Ascending aorta (tissue), 2 donors: ENCODE data around the gene S100A10. TPM values are rescaled to one million over a fixed set of nuclear protein-coding genes. Genes with fewer than 3 reads are reported as not detected.
A peak's percentile ranks its signal among the peaks of the same experiment; 100 is the strongest.

Source experiments
- DNase-seq, 2 donors: peaks; one replicate each; pipeline ENCODE4 v3.0.0-alpha.2; 2019; ENCODE audit warnings: low spot score in 2 of 2
- H3K27ac ChIP-seq, 2 donors: fragments of 200-600 bp; sonication (generic); one replicate each; pipeline ENCODE4 v1.5.1; 2016 to 2017; ENCODE audit warnings: mild to moderate bottlenecking in 1 of 2
- H3K27me3 ChIP-seq: fragments of 200-600 bp; sonication (generic); one replicate; pipeline ENCODE4 v1.5.1; 2017
- H3K36me3 ChIP-seq, 2 donors: fragments of 200-600 bp; sonication (generic); one replicate each; pipeline ENCODE4 v1.5.1; 2016
- H3K4me1 ChIP-seq, 2 donors: fragments of 200-600 bp; sonication (generic); one replicate each; pipeline ENCODE4 v1.5.1; 2016 to 2017; ENCODE audit warnings: mild to moderate bottlenecking in 1 of 2
- H3K4me3 ChIP-seq, 2 donors: fragments of 200-600 bp; sonication (generic); one replicate each; pipeline ENCODE4 v1.5.1; 2016 to 2017; ENCODE audit warnings: mild to moderate bottlenecking in 1 of 2
- H3K9me3 ChIP-seq, 2 donors: fragments of 200-600 bp; sonication (generic); one replicate each; pipeline ENCODE4 v1.5.1; 2016
- CTCF ChIP-seq, 3 experiments: fragments of 200-600 bp in 2 of 3; fragments of 450-650 bp in 1 of 3; sonication (generic) in 2 of 3; IDR thresholded peaks; one replicate each; pipeline ENCODE4 v1.5.1; 2016 to 2019; ENCODE audit warnings: antibody characterized with exemption in 3 of 3, mild to moderate bottlenecking in 1 of 3, moderate library complexity in 1 of 3
- intact Hi-C: fragments of 100-400 bp; cut with DNase I; formaldehyde crosslinking; loops from one replicate; pipeline ENCODE4 v1.15.1; 2023
- total RNA-seq: library from RNA; depleted of rRNA; stranded (reverse); fragments of >200 nt; gene quantifications from one replicate; pipeline ENCODE4 v1.1.0, GENCODE V29; 2016

The S100A10 gene
- total RNA-seq, 1 donor from 2014 or later = 25.8 TPM

- intact Hi-C loops = loop anchor here (1.0 kb wide), 2 partner anchors 36 to 68 kb away; no protein-coding TSS in a partner anchor
These were observed 8.2 kb upstream of the S100A10 start for GRCh38 chr1:152001631-152002584.

GRCh38 chr1:152000964-152001630, 7.4 kb upstream of the S100A10 start:
- no peaks in the 10 kb centered on the region for H3K36me3 ChIP-seq
- no peak overlapping the region for H3K4me3 ChIP-seq
- TF ChIP-seq CTCF (IDR thresholded peaks at IDR 0.05) = no peak
- intact Hi-C loops = loop anchor here (1.0 kb wide), 2 partner anchors 35 to 67 kb away; no protein-coding TSS in a partner anchor
- H3K4me1 ChIP-seq = peaks cover 0 to 2% of the 10 kb centered on the region in 2 donors
- H3K27me3 ChIP-seq = no peaks in the 10 kb centered on the region
- DNase-seq = no peak
- H3K9me3 ChIP-seq = no peaks in the 10 kb centered on the region
- no peak overlapping the region for H3K27ac ChIP-seq

More at GRCh38 chr1:152001631-152002584, 8.2 kb upstream of the S100A10 start:
- TF ChIP-seq CTCF (IDR thresholded peaks at IDR 0.05) = peak; percentile 71 to 93 (median 86)
- Histone ChIP-seq H3K27ac (no peak overlapping the region), H3K27me3 (no peaks in the 10 kb centered on the region), H3K4me1 (peaks cover 0 to 2% of the 10 kb centered on the region in 2 donors), H3K9me3 (no peaks in the 10 kb centered on the region), H3K36me3 (no peaks in the 10 kb centered on the region), H3K4me3 (no peak overlapping the region)
- peak; percentile 66 to 94 for DNase-seq

GRCh38 chr1:151998611-151999362, 5.1 kb upstream of the S100A10 start:
- intact Hi-C loops = no loop called here
- H3K4me1 ChIP-seq = peaks cover 5 to 13% of the 10 kb centered on the region in 2 donors
- no peaks in the 10 kb centered on the region for H3K9me3 ChIP-seq
- TF ChIP-seq CTCF (IDR thresholded peaks at IDR 0.05) = no peak
- no peak for DNase-seq
- no peak overlapping the region for H3K27ac ChIP-seq
- H3K27me3 ChIP-seq = no peaks in the 10 kb centered on the region
- no peak overlapping the region for H3K4me3 ChIP-seq
- H3K36me3 ChIP-seq = no peaks in the 10 kb centered on the region

- Histone ChIP-seq H3K36me3 (no peaks in the 10 kb centered on the region), H3K4me1 (peaks cover 5 to 13% of the 10 kb centered on the region in 2 donors), H3K27me3 (no peaks in the 10 kb centered on the region), H3K27ac (no peak overlapping the region), H3K4me3 (no peak overlapping the region), H3K9me3 (no peaks in the 10 kb centered on the region)
- intact Hi-C loops = loop anchor here (1.0 to 2.0 kb wide), 2 partner anchors 28 to 63 kb away; no protein-coding TSS in a partner anchor
- no peak for DNase-seq
- no peak for TF ChIP-seq CTCF (IDR thresholded peaks at IDR 0.05)
These were observed 3.6 kb upstream of the S100A10 start for GRCh38 chr1:151997284-151997570.

GRCh38 chr1:151995774-151996173, 2.1 kb upstream of the S100A10 start:
- no peak overlapping the region for H3K27ac ChIP-seq
- TF ChIP-seq CTCF (IDR thresholded peaks at IDR 0.05) = no peak
- peaks cover 7 to 26% of the 10 kb centered on the region in 2 donors for H3K4me1 ChIP-seq
- intact Hi-C loops = loop anchor here (1.0 to 2.0 kb wide), 3 partner anchors 27 to 86 kb away; partner anchors contain the start of gene THEM4
- no peaks in the 10 kb centered on the region for H3K27me3 ChIP-seq
- DNase-seq = no peak
- no peaks in the 10 kb centered on the region for H3K9me3 ChIP-seq
- H3K36me3 ChIP-seq = no peaks in the 10 kb centered on the region
- no peak overlapping the region for H3K4me3 ChIP-seq
